D721Med (cell line): ENCODE results near the gene NHEJ1.
A peak's percentile ranks its signal among the peaks of the same experiment; 100 is the strongest.

Experiments used
- DNase-seq: peaks from one replicate; pipeline ENCODE4 v3.0.0; 2011; ENCODE audit warnings: low spot score; ENCODE audit not compliant: insufficient read length
- FAIRE-seq: peaks from 2 replicates; lab custom pipeline; 2011; peaks lifted over from hg19 to GRCh38; lab: Jason Lieb, UNC
- CTCF ChIP-seq: IDR thresholded peaks from 2 replicates; pipeline ENCODE4 v1.5.1; 2012; ENCODE audit warnings: mild to moderate bottlenecking, control low read depth; ENCODE audit not compliant: insufficient read depth; ENCODE audit errors: missing control alignments

NHEJ1 gene

GRCh38 chr2:219060821-219061791 lies 99.5 kb downstream of the NHEJ1 start, which contains the start of gene IHH:
IHH (minus strand) TSS chr2:219060921; CDS start chr2:219060467, 454 bp downstream.
- DNase-seq (no peak), FAIRE-seq (no peak)
- no peak for TF ChIP-seq CTCF

- no peak for FAIRE-seq
- no peak for DNase-seq
- TF ChIP-seq CTCF, result no peak
Measured at GRCh38 chr2:219059725-219060682, 100.6 kb downstream of the NHEJ1 start.

GRCh38 chr2:219059375-219059724 lies 101.3 kb downstream of the NHEJ1 start:
- no peak for TF ChIP-seq CTCF
- no peak for FAIRE-seq
- DNase-seq, result no peak

GRCh38 chr2:219058541-219059374 lies 101.9 kb downstream of the NHEJ1 start:
- no peak for DNase-seq
- TF ChIP-seq CTCF, result no peak
- no peak for FAIRE-seq

GRCh38 chr2:219057709-219058540 lies 102.7 kb downstream of the NHEJ1 start:
- peak; percentile 84 for TF ChIP-seq CTCF
- DNase-seq, result peak; percentile 71
- FAIRE-seq, result no peak
